Measurements from ENCODE around the gene PUS3. TPM values are rescaled to one million over a fixed set of nuclear protein-coding genes. Genes with fewer than 3 reads are reported as not detected.

PUS3 gene
- total RNA-seq, 4 donors from 2014 or later: 3.3 to 6.6 (median 5.2) TPM

DNA sequence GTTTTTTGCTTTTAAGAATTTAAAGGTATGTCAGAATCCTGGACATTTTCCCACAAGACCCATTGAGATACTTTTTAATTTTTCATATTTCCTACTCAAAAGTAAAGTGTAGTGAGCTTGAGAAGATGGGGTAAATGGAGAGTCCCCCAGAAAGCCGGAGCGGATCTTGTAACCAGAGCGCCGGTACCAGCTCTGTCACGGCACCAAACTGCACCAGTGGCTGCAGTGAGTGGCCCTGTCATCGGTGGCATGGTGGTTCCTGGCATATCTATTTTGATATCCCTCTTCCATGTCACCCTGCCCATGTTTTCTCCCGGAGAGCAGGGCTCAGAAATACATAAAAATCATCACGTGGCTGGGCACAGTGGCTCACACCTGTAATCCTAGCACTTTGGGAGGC is 20.6 kb upstream of the PUS3 start:
- Histone ChIP-seq H3K4me1 (no peaks in the 10 kb centered on the region), H3K36me3 (no peaks in the 10 kb centered on the region), H3K27ac (no peak overlapping the region), H3K27me3 (no peaks in the 10 kb centered on the region), H3K4me3 (no peak overlapping the region), H3K9me3 (no peaks in the 10 kb centered on the region)
- no peak for TF ChIP-seq EP300 (IDR thresholded peaks at IDR 0.05)
- TF ChIP-seq, protein P1, sequence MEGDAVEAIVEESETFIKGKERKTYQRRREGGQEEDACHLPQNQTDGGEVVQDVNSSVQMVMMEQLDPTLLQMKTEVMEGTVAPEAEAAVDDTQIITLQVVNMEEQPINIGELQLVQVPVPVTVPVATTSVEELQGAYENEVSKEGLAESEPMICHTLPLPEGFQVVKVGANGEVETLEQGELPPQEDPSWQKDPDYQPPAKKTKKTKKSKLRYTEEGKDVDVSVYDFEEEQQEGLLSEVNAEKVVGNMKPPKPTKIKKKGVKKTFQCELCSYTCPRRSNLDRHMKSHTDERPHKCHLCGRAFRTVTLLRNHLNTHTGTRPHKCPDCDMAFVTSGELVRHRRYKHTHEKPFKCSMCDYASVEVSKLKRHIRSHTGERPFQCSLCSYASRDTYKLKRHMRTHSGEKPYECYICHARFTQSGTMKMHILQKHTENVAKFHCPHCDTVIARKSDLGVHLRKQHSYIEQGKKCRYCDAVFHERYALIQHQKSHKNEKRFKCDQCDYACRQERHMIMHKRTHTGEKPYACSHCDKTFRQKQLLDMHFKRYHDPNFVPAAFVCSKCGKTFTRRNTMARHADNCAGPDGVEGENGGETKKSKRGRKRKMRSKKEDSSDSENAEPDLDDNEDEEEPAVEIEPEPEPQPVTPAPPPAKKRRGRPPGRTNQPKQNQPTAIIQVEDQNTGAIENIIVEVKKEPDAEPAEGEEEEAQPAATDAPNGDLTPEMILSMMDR (IDR thresholded peaks at IDR 0.05): no peak
- no peak for TF ChIP-seq POLR2A (IDR thresholded peaks at IDR 0.05)
- no peak for DNase-seq (ENCODE audit: low spot score in 2 of 2)
- 88 to 91% methylated on average over 8 of the region's 8 CpGs for WGBS, 2 donors

- WGBS, 2 donors: 6 to 10% methylated on average over 8 of the region's 8 CpGs
- H3K4me3 ChIP-seq: no peak overlapping the region
- H3K27ac ChIP-seq: no peak overlapping the region
- no peaks in the 10 kb centered on the region for H3K27me3 ChIP-seq
- DNase-seq (ENCODE audit: low spot score in 2 of 2): peak; percentile 45 to 75
- H3K4me1 ChIP-seq: no peaks in the 10 kb centered on the region
- TF ChIP-seq, protein P1 (IDR thresholded peaks at IDR 0.05): peak; percentile 59 to 81 (median 70)
- TF ChIP-seq POLR2A (IDR thresholded peaks at IDR 0.05) (no peak), EP300 (IDR thresholded peaks at IDR 0.05) (no peak)
- H3K36me3 ChIP-seq: no peaks in the 10 kb centered on the region
- H3K9me3 ChIP-seq: no peaks in the 10 kb centered on the region
Observed at GRCh38 chr11:125923012-125923579, 20.1 kb upstream of the PUS3 start.

DNA sequence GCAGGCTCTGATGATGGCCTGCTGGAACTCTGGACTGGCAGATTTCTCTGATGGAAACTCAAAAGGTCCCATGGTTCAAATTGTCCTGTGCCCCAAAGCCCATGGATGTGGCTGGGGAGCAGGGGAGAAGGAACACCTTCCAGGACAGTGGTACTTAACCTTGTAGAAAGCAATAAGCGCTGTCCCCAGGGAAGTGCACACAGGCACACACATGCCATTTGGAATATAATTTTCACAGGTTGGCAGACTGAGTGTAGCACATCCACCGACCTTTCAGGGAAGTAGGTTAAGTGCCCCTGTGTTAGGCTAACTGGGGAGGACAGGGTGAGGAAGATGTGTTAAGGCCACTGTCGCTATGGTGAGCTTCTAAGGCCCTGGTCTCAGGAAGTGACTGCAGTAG is 19.1 kb upstream of the PUS3 start:
- H3K27me3 ChIP-seq: no peaks in the 10 kb centered on the region
- WGBS, 2 donors: 86% methylated on average over 3 of the region's 3 CpGs
- no peaks in the 10 kb centered on the region for H3K9me3 ChIP-seq
- H3K36me3 ChIP-seq: no peaks in the 10 kb centered on the region
- H3K4me3 ChIP-seq: no peak overlapping the region
- H3K4me1 ChIP-seq: no peaks in the 10 kb centered on the region
- no peak for DNase-seq (ENCODE audit: low spot score in 2 of 2)
- TF ChIP-seq, protein P1 (IDR thresholded peaks at IDR 0.05): no peak
- no peak for TF ChIP-seq EP300 (IDR thresholded peaks at IDR 0.05)
- TF ChIP-seq POLR2A (IDR thresholded peaks at IDR 0.05): no peak
- no peak overlapping the region for H3K27ac ChIP-seq

- no peaks in the 10 kb centered on the region for H3K36me3 ChIP-seq
- no peak overlapping the region for H3K27ac ChIP-seq
- H3K9me3 ChIP-seq: no peaks in the 10 kb centered on the region
- no peak overlapping the region for H3K4me3 ChIP-seq
- no peaks in the 10 kb centered on the region for H3K4me1 ChIP-seq
- no peak for DNase-seq (ENCODE audit: low spot score in 2 of 2)
- 83 to 85% methylated on average over 9 of the region's 9 CpGs for WGBS, 2 donors
- peaks cover 0 to 11% of the 10 kb centered on the region in 2 donors for H3K27me3 ChIP-seq
- TF ChIP-seq EP300 (IDR thresholded peaks at IDR 0.05): no peak
- no peak for TF ChIP-seq POLR2A (IDR thresholded peaks at IDR 0.05)
- TF ChIP-seq, protein P1 (IDR thresholded peaks at IDR 0.05): no peak
Observed at GRCh38 chr11:125921042-125921441, 18.0 kb upstream of the PUS3 start.

GRCh38 chr11:125918140-125918840 is 15.3 kb upstream of the PUS3 start:
- 83% methylated on average over 13 of the region's 13 CpGs for WGBS, 2 donors
- Histone ChIP-seq H3K4me1 (no peaks in the 10 kb centered on the region), H3K27me3 (peaks cover 0 to 11% of the 10 kb centered on the region in 2 donors)

More at GRCh38 chr11:125918140-125918840, 15.3 kb upstream of the PUS3 start:
- TF ChIP-seq, protein P1 (IDR thresholded peaks at IDR 0.05): no peak
- TF ChIP-seq EP300 (IDR thresholded peaks at IDR 0.05) (no peak), POLR2A (IDR thresholded peaks at IDR 0.05) (no peak)
- no peak overlapping the region for H3K27ac ChIP-seq
- H3K36me3 ChIP-seq: no peaks in the 10 kb centered on the region
- H3K9me3 ChIP-seq: no peaks in the 10 kb centered on the region
- DNase-seq (ENCODE audit: low spot score in 2 of 2): no peak
- no peak overlapping the region for H3K4me3 ChIP-seq
